Thyroid gland (tissue), 4 donors: ENCODE data around the gene VMP1. TPM values are rescaled to one million over a fixed set of nuclear protein-coding genes. Genes with fewer than 3 reads are reported as not detected.

Experiments used
- DNase-seq, 2 donors: peaks; one replicate each; pipeline ENCODE4 v3.0.0-alpha.2; 2019
- H3K27ac ChIP-seq, 3 donors: fragments of 200-600 bp; sonication (generic); 1 replicate in 2 of 3; 2 replicates in 1 of 3; pipeline ENCODE4 v1.5.1; 2016 to 2019; ENCODE audit warnings: mild to moderate bottlenecking in 1 of 3, moderate library complexity in 1 of 3
- H3K27me3 ChIP-seq: fragments of 200-600 bp; sonication (generic); one replicate; pipeline ENCODE4 v1.5.1; 2019
- H3K36me3 ChIP-seq, 2 donors: fragments of 200-600 bp; sonication (generic); one replicate each; pipeline ENCODE4 v1.5.1; 2016 to 2019
- H3K4me1 ChIP-seq, 2 donors: fragments of 200-600 bp; sonication (generic); one replicate each; pipeline ENCODE4 v1.5.1; 2017 to 2019
- H3K4me3 ChIP-seq, 3 donors: fragments of 200-600 bp; sonication (generic); replicated peaks in 1 of 3; 1 replicate in 2 of 3; 2 replicates in 1 of 3; pipeline ENCODE4 v1.5.1; 2016; ENCODE audit warnings: mild to moderate bottlenecking in 1 of 3
- H3K9me3 ChIP-seq: fragments of 200-600 bp; sonication (generic); one replicate; pipeline ENCODE4 v1.5.1; 2017
- POLR2A ChIP-seq, 2 donors: fragments of 450-650 bp; IDR thresholded peaks; one replicate each; pipeline ENCODE4 v1.6.1; 2017; ENCODE audit warnings: antibody characterized with exemption in 2 of 2, mild to moderate bottlenecking in 2 of 2, moderate library complexity in 1 of 2
- WGBS, 2 donors: methylation state at CpG; one replicate each; pipeline ENCODE4 v1.1.5; 2017; 5-methylcytosine and 5-hydroxymethylcytosine counted together
- intact Hi-C: fragments of 100-400 bp; cut with DNase I; formaldehyde crosslinking; loops from one replicate; pipeline ENCODE4 v1.15.1; 2023
- total RNA-seq, 4 donors: library from RNA; depleted of rRNA; stranded (reverse); fragments of >200 nt; gene quantifications; one replicate each; pipeline ENCODE4 v1.2.3, GENCODE V29; 2016
- TF ChIP-seq, protein P1 (sequence below), 6 experiments: fragments of 200-600 bp in 3 of 6; fragments of 450-650 bp in 3 of 6; sonication (generic) in 3 of 6; IDR thresholded peaks; one replicate each; pipeline ENCODE4 v1.5.1; 2016 to 2019; ENCODE audit warnings: antibody characterized with exemption in 6 of 6, mild to moderate bottlenecking in 2 of 6, inconsistent platforms in 1 of 6, moderate library complexity in 1 of 6

Gene VMP1
- total RNA-seq, 4 donors from 2014 or later, result 98.5 to 168 (median 125) TPM

DNA sequence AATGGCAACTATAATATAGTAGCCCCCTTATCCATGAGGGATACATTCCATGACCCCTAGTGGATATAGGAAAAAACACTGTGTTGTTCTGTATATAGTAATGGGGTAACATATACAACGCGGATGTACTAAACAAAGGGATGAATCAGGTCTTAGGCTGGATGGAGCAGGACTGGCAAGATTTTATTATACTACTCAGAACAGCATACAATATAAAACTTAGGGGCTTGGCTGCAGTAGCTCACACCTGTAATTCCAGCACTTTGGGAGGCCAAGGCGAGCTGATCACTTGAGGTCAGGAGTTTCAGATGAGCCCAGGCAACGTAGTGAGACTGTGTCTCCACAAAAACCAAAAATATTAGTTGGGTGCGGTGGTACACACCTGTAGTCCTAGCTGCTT lies 26.8 kb downstream of the VMP1 start:
- TF ChIP-seq POLR2A (IDR thresholded peaks at IDR 0.05), result no peak
- H3K9me3 ChIP-seq, result no peaks in the 10 kb centered on the region
- no peak overlapping the region for H3K27ac ChIP-seq
- no peaks in the 10 kb centered on the region for H3K4me1 ChIP-seq
- WGBS, 2 donors, result 98% methylated on average over 5 of the region's 5 CpGs
- peaks cover 7 to 10% of the 10 kb centered on the region in 2 donors for H3K36me3 ChIP-seq
- H3K27me3 ChIP-seq, result no peaks in the 10 kb centered on the region
- H3K4me3 ChIP-seq, result no peak overlapping the region
- intact Hi-C loops, result no loop called here
- DNase-seq, result no peak

DNA sequence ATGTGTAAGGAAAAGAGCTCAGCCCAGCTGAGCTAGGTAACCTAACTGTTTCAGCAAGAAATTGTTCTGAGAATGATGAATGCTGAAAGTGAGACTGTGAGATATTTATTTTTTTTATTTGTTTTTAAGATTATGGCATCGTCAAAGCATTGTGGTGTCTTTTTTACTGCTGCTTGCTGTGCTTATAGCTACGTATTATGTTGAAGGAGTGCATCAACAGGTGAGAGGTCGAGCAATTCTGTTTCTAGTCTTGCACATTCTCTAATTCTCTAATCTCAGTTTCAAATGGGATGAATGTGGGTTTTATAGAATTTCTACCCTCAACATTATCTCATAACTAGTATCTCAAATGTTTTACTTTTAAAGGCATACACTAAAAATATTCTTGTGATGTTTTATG lies 29.9 kb downstream of the VMP1 start:
- Histone ChIP-seq H3K27ac (no peak overlapping the region), H3K9me3 (no peaks in the 10 kb centered on the region), H3K4me3 (no peak overlapping the region), H3K36me3 (peaks cover 7 to 10% of the 10 kb centered on the region in 2 donors), H3K4me1 (no peaks in the 10 kb centered on the region), H3K27me3 (no peaks in the 10 kb centered on the region)
- intact Hi-C loops, result no loop called here
- DNase-seq, result no peak
- 95 to 98% methylated on average over 3 of the region's 3 CpGs for WGBS, 2 donors
- no peak for TF ChIP-seq POLR2A (IDR thresholded peaks at IDR 0.05)
- TF ChIP-seq, protein P1, sequence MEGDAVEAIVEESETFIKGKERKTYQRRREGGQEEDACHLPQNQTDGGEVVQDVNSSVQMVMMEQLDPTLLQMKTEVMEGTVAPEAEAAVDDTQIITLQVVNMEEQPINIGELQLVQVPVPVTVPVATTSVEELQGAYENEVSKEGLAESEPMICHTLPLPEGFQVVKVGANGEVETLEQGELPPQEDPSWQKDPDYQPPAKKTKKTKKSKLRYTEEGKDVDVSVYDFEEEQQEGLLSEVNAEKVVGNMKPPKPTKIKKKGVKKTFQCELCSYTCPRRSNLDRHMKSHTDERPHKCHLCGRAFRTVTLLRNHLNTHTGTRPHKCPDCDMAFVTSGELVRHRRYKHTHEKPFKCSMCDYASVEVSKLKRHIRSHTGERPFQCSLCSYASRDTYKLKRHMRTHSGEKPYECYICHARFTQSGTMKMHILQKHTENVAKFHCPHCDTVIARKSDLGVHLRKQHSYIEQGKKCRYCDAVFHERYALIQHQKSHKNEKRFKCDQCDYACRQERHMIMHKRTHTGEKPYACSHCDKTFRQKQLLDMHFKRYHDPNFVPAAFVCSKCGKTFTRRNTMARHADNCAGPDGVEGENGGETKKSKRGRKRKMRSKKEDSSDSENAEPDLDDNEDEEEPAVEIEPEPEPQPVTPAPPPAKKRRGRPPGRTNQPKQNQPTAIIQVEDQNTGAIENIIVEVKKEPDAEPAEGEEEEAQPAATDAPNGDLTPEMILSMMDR (IDR thresholded peaks at IDR 0.05), result no peak

DNA sequence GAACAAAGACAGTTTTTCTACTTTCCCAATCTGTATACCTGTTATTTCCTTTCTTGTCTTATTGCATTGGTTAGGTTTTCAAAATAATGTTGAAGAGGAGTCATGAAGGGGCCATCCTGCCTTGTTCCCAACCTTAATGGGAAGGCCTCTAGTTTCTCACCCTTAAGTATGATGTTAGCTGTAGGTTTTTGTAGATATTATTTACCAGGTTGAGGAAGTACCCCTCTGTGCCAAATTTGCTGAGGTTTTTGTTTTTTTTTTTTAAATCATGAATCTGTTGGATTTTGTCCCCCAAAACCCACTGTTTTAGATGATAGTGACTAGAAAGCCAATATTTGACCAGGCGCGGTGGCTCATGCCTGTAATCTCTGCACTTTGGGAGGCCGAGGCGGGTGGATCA lies 36.4 kb downstream of the VMP1 start:
- DNase-seq, result no peak
- Histone ChIP-seq H3K27ac (no peak overlapping the region), H3K27me3 (no peaks in the 10 kb centered on the region), H3K4me3 (no peak overlapping the region), H3K4me1 (no peaks in the 10 kb centered on the region), H3K36me3 (no peaks in the 10 kb centered on the region), H3K9me3 (no peaks in the 10 kb centered on the region)
- WGBS, 2 donors, result 100% methylated on average over 4 of the region's 4 CpGs
- TF ChIP-seq, protein P1 (IDR thresholded peaks at IDR 0.05), result no peak
- TF ChIP-seq POLR2A (IDR thresholded peaks at IDR 0.05), result no peak
- intact Hi-C loops, result no loop called here

DNA sequence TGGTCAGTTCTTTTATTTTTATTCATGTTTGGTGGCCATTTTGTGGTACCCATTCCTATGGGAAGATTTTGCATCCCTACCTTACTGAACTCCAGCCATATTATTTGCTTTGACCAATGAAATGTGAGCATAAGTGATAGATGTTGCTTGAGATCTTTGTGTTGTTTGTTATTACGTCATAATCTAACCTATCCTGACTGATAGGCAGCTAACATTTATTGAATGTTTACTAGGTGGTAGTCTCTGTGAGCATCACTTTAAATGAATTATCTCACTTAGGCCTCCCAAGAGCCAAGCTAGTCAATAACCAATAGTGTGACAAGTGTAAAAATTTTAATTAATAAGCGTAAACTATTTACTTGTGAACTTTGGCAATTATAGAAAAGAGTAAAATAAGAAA lies 37.6 kb downstream of the VMP1 start:
- Histone ChIP-seq H3K9me3 (no peaks in the 10 kb centered on the region), H3K27me3 (no peaks in the 10 kb centered on the region), H3K36me3 (no peaks in the 10 kb centered on the region), H3K27ac (no peak overlapping the region), H3K4me1 (no peaks in the 10 kb centered on the region), H3K4me3 (no peak overlapping the region)
- 97 to 98% methylated on average over 2 of the region's 2 CpGs for WGBS, 2 donors
- intact Hi-C loops, result loop anchor here (5.0 kb wide), 1 partner anchor 292 kb away; no protein-coding TSS in a partner anchor
- TF ChIP-seq, protein P1 (IDR thresholded peaks at IDR 0.05), result no peak
- no peak for TF ChIP-seq POLR2A (IDR thresholded peaks at IDR 0.05)
- no peak for DNase-seq

DNA sequence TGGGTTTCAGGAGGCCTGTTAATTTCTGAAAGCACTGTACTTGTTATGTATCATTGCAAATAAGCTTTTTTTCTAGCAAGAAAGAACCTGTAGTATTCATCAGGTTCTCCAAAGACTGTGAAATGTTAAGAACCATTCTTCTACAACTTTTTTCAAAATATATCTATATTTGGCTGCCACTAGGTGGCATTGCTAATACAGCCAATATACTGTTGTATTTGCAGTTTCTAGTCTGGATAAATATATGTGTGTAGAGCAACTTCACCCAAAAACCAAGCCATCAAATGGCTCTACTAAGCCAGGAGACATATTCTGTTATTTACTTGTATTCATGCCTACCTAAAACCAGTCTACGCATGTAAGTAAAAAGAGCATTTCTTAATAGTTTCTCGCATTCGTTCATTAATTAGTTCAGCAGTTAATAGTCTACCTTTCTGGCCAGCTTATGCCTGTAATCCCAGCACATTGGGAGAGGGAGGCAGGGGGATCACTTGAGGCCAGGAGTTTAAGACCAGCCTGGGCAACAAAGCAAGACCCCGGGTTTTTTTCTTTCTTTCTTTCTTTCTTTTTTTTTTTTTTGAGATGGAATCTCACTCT lies 39.5 kb downstream of the VMP1 start:
- no peak for TF ChIP-seq POLR2A (IDR thresholded peaks at IDR 0.05)
- TF ChIP-seq, protein P1 (IDR thresholded peaks at IDR 0.05), result peak; percentile 29 to 64 (median 58)
- no peak overlapping the region for H3K4me3 ChIP-seq
- no peaks in the 10 kb centered on the region for H3K36me3 ChIP-seq
- 94 to 97% methylated on average over 4 of the region's 4 CpGs for WGBS, 2 donors
- intact Hi-C loops, result loop anchor here (5.0 kb wide), 1 partner anchor 290 kb away; no protein-coding TSS in a partner anchor
- DNase-seq, result no peak
- no peaks in the 10 kb centered on the region for H3K27me3 ChIP-seq
- H3K4me1 ChIP-seq, result no peaks in the 10 kb centered on the region
- no peak overlapping the region for H3K27ac ChIP-seq
- no peaks in the 10 kb centered on the region for H3K9me3 ChIP-seq
